AG04450 (cell line): ENCODE results near the gene OMG. TPM values are rescaled to one million over a fixed set of nuclear protein-coding genes. Genes with fewer than 3 reads are reported as not detected.
"Not testable (repeated sequence)": the region's sequence is repeated elsewhere in the genome, so short reads cannot be mapped to it uniquely, and the experiment has no call there.

Source experiments
- CTCF ChIA-PET: fragments of 300-600, 350-600 bp; formaldehyde crosslinking; extraction: SDS; loops from one replicate; lab custom pipeline; 2022; ENCODE audit warnings: antibody characterized with exemption, inconsistent platforms; lab: Charles Lee
- POLR2A ChIA-PET: fragments of 350-600 bp; formaldehyde crosslinking; extraction: SDS; loops from one replicate; lab custom pipeline; 2021; ENCODE audit warnings: antibody characterized with exemption, inconsistent platforms; lab: Yijun Ruan, JAX
- DNase-seq: peaks from one replicate; pipeline ENCODE4 v3.0.0-alpha.2; 2011; ENCODE audit warnings: low read depth, low spot score
- H3K27ac ChIP-seq: one replicate; pipeline ENCODE4 v1.5.1; 2012; ENCODE audit warnings: low read depth, low read length, control low read depth
- H3K27me3 ChIP-seq: one replicate; pipeline ENCODE4 v1.6.0; 2012; ENCODE audit warnings: low read length; ENCODE audit not compliant: control insufficient read depth, insufficient read depth
- H3K4me3 ChIP-seq: 2 replicates; pipeline ENCODE4 v1.5.1; 2011; ENCODE audit warnings: mild to moderate bottlenecking, low read depth, low read length, control low read depth
- H3K9me3 ChIP-seq: 2 replicates; pipeline ENCODE4 v1.5.1; 2012; ENCODE audit warnings: low read length; ENCODE audit not compliant: control insufficient read depth, insufficient read depth
- CTCF ChIP-seq: IDR thresholded peaks from 2 replicates; pipeline ENCODE4 v1.5.1; 2011; ENCODE audit warnings: low read depth, low read length, control low read depth, inconsistent platforms
- polyA minus RNA-seq: library from RNA; depleted of rRNA, polyadenylated mRNA; stranded (reverse); fragments of >200 nt; gene quantifications from 2 replicates; pipeline ENCODE4 v1.2.3, GENCODE V29; 2011; rRNA and poly(A)+ RNA removed
- polyA plus RNA-seq: library from polyadenylated mRNA; depleted of rRNA; stranded (reverse); fragments of >200 nt; gene quantifications from 2 replicates; pipeline ENCODE4 v1.2.3, GENCODE V29; 2011; rRNA removed

Gene OMG, protein sequence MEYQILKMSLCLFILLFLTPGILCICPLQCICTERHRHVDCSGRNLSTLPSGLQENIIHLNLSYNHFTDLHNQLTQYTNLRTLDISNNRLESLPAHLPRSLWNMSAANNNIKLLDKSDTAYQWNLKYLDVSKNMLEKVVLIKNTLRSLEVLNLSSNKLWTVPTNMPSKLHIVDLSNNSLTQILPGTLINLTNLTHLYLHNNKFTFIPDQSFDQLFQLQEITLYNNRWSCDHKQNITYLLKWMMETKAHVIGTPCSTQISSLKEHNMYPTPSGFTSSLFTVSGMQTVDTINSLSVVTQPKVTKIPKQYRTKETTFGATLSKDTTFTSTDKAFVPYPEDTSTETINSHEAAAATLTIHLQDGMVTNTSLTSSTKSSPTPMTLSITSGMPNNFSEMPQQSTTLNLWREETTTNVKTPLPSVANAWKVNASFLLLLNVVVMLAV
- 1.5 and 1.8 TPM in 2 replicates for polyA plus RNA-seq
- polyA minus RNA-seq: 1.1 TPM in 1 of 2 replicates, not detected in the other

DNA sequence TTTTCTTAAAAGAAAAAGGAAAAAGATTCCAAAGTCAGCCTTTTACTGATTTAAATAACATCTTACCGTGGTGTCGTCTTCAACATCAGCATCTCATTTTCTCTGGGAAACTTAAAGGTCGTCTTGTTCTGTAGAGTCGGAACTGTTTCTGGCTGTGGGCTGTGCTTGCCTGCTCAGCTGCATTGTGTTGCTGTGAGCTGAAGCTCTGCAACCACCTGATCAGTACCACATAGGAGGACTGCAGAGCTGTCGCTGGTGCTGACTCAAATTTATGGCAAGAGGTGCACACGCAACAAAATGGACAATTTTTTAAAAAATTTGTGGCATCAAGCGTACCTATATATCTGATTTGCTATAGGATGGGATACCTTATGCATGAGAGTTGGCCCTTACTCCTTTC, at the start of gene OMG:
Gene OMG, minus strand, starts transcription at position 150 of the 400 bp plus-strand sequence. CDS start 908 bp downstream, outside the sequence.
- ChIA-PET CTCF (no interaction called here), POLR2A (no interaction called here)
- H3K27ac ChIP-seq: no peak within 1 kb of the TSS
- no peaks in the 10 kb centered on the region for H3K27me3 ChIP-seq
- no peaks in the 10 kb centered on the region for H3K9me3 ChIP-seq
- TF ChIP-seq CTCF: no peak
- H3K4me3 ChIP-seq: no peak within 1 kb of the TSS
- DNase-seq: no peak

- CTCF ChIA-PET, POLR2A ChIA-PET: not testable (repeated sequence)
These were observed 48.2 kb upstream of the OMG start for GRCh38 chr17:31345191-31345747.

DNA sequence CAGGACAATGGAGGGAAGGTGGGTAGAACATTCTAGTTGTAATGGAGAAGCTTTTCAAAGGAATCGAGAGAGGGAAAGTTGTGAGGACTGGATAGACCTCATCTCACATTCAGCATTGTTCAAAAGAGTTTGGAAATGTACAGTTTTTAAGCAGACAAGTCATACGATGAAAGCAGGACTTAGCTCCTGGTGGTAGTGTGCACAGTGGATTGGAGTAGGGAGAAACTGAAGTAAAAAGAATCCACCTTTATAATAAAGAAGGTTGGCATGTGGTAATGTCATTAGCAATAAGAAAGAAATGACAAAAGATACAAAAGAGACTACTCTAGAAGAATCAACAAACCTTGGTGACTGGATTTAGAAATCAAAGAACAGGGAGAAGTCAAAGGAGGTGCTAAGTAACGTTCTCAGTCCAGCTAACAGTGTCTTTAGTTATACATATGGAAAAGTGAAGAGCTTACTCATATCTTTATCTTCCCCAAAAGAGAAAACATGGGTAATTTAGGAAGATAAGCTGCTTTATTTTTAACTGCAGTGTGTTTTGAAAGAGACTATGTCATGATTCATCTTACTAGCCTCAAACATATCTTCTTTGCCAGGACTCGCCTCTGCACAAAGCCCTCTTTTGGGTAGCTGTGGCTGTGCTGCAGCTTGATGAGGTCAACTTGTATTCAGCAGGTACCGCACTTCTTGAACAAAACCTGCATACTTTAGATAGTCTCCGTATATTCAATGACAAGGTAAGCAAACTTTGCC, 43.0 kb upstream of the OMG start:
- no peak overlapping the region for H3K4me3 ChIP-seq
- CTCF ChIA-PET: interaction anchor here (0.6 to 1.0 kb wide), 2 partner anchors 10 to 447 kb away, joined by 3 to 4 read pairs; no protein-coding TSS in a partner anchor

More at GRCh38 chr17:31345191-31345747, 48.2 kb upstream of the OMG start:
- not testable (repeated sequence) for H3K9me3 ChIP-seq, H3K27ac ChIP-seq, DNase-seq, H3K27me3 ChIP-seq, H3K4me3 ChIP-seq

DNA sequence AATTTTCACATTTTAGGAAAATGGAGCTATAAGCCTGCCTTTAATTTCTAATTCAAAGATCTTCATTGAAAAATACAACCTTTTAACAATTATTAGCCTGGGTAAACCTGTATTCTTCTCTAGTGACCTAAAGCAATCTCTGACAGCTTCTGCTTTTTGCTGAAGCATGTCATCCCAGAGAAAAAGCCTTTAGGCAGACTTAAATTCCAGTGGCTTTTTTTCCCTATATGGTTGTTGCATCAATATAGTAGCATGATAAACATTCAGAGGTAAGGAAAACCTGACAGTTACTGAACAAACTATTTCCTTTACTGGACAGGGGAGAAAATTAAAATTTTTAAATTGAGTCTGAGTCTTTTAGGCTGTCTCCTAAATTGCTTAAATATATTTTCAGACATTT, 32.2 kb upstream of the OMG start:
- DNase-seq: no peak
- ChIA-PET POLR2A (no interaction called here), CTCF (no interaction called here)
- Histone ChIP-seq H3K27me3 (no peaks in the 10 kb centered on the region), H3K9me3 (no peaks in the 10 kb centered on the region), H3K27ac (no peak overlapping the region), H3K4me3 (no peak overlapping the region)
- TF ChIP-seq CTCF: no peak

More for the DNA sequence above, 43.0 kb upstream of the OMG start:
- TF ChIP-seq CTCF: no peak
- H3K27ac ChIP-seq: peak overlapping the region; percentile 42
- H3K9me3 ChIP-seq: no peaks in the 10 kb centered on the region
- POLR2A ChIA-PET: interaction anchor here (0.6 to 0.7 kb wide), 4 partner anchors 18 to 486 kb away, joined by 3 to 6 read pairs (median 3); partner anchors contain the start of gene EVI2A
- DNase-seq: no peak
- no peaks in the 10 kb centered on the region for H3K27me3 ChIP-seq

GRCh38 chr17:31328160-31328535, 31.1 kb upstream of the OMG start:
- no peak for TF ChIP-seq CTCF
- Histone ChIP-seq H3K27me3 (no peaks in the 10 kb centered on the region), H3K9me3 (no peaks in the 10 kb centered on the region), H3K4me3 (no peak overlapping the region), H3K27ac (no peak overlapping the region)
- DNase-seq: no peak
- ChIA-PET POLR2A (no interaction called here), CTCF (no interaction called here)
